MM.1S (cell line): ENCODE measurements around the gene MYLK3.

Experiments
- DNase-seq: peaks from one replicate; pipeline ENCODE4 v3.0.0-alpha.2; 2015
- H2AFZ ChIP-seq: fragments of 300-600 bp; sonication (generic); 2 replicates; pipeline ENCODE4 v1.6.0; 2016; ENCODE audit warnings: antibody characterized with exemption, low read length
- H3F3A ChIP-seq: fragments of 300-600 bp; sonication (generic); 2 replicates; pipeline ENCODE4 v1.6.1; 2016; ENCODE audit warnings: mild to moderate bottlenecking, antibody characterized with exemption, low read length, moderate library complexity, mixed read lengths; ENCODE audit not compliant: insufficient read depth
- H3K27ac ChIP-seq: fragments of 300-600 bp; sonication (generic); 2 replicates; pipeline ENCODE4 v1.5.1; 2016; ENCODE audit warnings: mild to moderate bottlenecking, low read length
- H3K27me3 ChIP-seq: fragments of 300-600 bp; sonication (generic); replicated peaks from 2 replicates; pipeline ENCODE4 v1.6.0; 2016; ENCODE audit warnings: low read length; ENCODE audit not compliant: insufficient read depth
- H3K36me3 ChIP-seq: fragments of 300-600 bp; sonication (generic); replicated peaks from 2 replicates; pipeline ENCODE4 v1.6.1; 2016; ENCODE audit warnings: mild to moderate bottlenecking, low read length, mixed read lengths; ENCODE audit not compliant: insufficient read depth
- H3K4me1 ChIP-seq: fragments of 300-600 bp; sonication (generic); 2 replicates; pipeline ENCODE4 v1.6.1; 2016; ENCODE audit warnings: low read length, mixed read lengths
- H3K4me2 ChIP-seq: fragments of 300-600 bp; sonication (generic); 2 replicates; pipeline ENCODE4 v1.6.0; 2016; ENCODE audit warnings: low read depth, low read length
- H3K4me3 ChIP-seq: fragments of 300-600 bp; sonication (generic); 2 replicates; pipeline ENCODE4 v1.5.1; 2016; ENCODE audit warnings: low read length, mixed read lengths
- H3K79me2 ChIP-seq: fragments of 300-600 bp; sonication (generic); 2 replicates; pipeline ENCODE4 v1.6.1; 2016; ENCODE audit warnings: mixed run types, low read length, mixed read lengths
- H3K9ac ChIP-seq: fragments of 300-600 bp; sonication (generic); 2 replicates; pipeline ENCODE4 v1.6.1; 2016; ENCODE audit warnings: low read length, mixed read lengths
- H3K9me2 ChIP-seq: fragments of 300-600 bp; sonication (generic); replicated peaks from 2 replicates; pipeline ENCODE4 v1.6.1; 2016; ENCODE audit warnings: mild to moderate bottlenecking, low read length, mixed read lengths; ENCODE audit not compliant: insufficient read depth
- H3K9me3 ChIP-seq: fragments of 300-600 bp; sonication (generic); replicated peaks from 2 replicates; pipeline ENCODE4 v1.6.1; 2016; ENCODE audit warnings: mild to moderate bottlenecking, low read length, mixed read lengths; ENCODE audit not compliant: insufficient read depth
- H4K20me1 ChIP-seq: fragments of 300-600 bp; sonication (generic); 2 replicates; pipeline ENCODE4 v1.6.1; 2016; ENCODE audit warnings: mild to moderate bottlenecking, low read length, moderate library complexity, mixed read lengths; ENCODE audit not compliant: insufficient read depth
- CTCF ChIP-seq: fragments of 300-600 bp; sonication (generic); IDR thresholded peaks from 2 replicates; pipeline ENCODE4 v1.5.1; 2016; ENCODE audit warnings: antibody characterized with exemption, low read length, mixed read lengths
- EZH2 ChIP-seq: fragments of 300-600 bp; sonication (generic); optimal IDR thresholded peaks from 2 replicates; pipeline ENCODE3; 2017; ENCODE audit warnings: low read depth, mild to moderate bottlenecking, antibody characterized with exemption, low read length, mixed read lengths
- EZH2phosphoT487 ChIP-seq: fragments of 300-600 bp; sonication (generic); IDR thresholded peaks from 2 replicates; pipeline ENCODE4 v1.6.1; 2018; ENCODE audit warnings: antibody characterized with exemption, low read length

Gene MYLK3

GRCh38 chr16:46693598-46693997 is 54.5 kb downstream of the MYLK3 start:
- TF ChIP-seq EZH2 (no peak), EZH2phosphoT487 (no peak), CTCF (no peak)
- Histone ChIP-seq H2AFZ (no peak overlapping the region), H3K9me3 (no peaks in the 10 kb centered on the region), H3F3A (peaks cover 15% of the 10 kb centered on the region), H4K20me1 (no peaks in the 10 kb centered on the region), H3K9me2 (no peaks in the 10 kb centered on the region), H3K27me3 (no peaks in the 10 kb centered on the region), H3K79me2 (peaks cover 31% of the 10 kb centered on the region), H3K9ac (no peak overlapping the region), H3K36me3 (peaks cover 22% of the 10 kb centered on the region; the same call in 1 of the 2 replicates), H3K4me3 (no peak overlapping the region), H3K27ac (no peak overlapping the region), H3K4me2 (no peak overlapping the region), H3K4me1 (peaks cover 8% of the 10 kb centered on the region; the same call in 1 of the 2 replicates)
- no peak for DNase-seq

DNA sequence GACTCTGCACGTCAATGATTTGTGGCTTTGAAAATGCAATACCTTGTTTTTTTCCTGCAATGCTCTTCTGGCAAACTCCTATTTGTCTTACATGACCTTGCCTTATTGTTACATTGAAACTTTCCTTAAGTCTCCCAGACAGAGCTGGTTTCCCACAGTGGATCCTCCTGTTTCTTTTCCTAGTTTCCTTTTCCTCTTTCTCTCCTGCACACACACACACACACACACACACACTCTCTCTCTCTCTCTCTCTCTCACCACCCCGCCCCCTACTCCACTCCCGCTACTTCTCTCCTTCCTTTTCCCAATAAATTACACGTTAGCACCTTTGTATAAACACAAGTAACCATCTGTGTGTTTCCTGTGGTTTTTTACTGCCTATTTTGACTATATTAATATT is 56.4 kb downstream of the MYLK3 start:
- no peak overlapping the region for H3K9ac ChIP-seq
- TF ChIP-seq EZH2phosphoT487 (no peak), CTCF (no peak), EZH2 (no peak)
- H3K27ac ChIP-seq: no peak overlapping the region
- no peaks in the 10 kb centered on the region for H3K27me3 ChIP-seq
- H3K36me3 ChIP-seq: peaks cover 11% of the 10 kb centered on the region; the same call in 1 of the 2 replicates
- H4K20me1 ChIP-seq: peaks cover 11% of the 10 kb centered on the region; the same call in 1 of the 2 replicates
- H3K4me3 ChIP-seq: no peak overlapping the region
- no peak overlapping the region for H2AFZ ChIP-seq
- H3F3A ChIP-seq: peaks cover 21% of the 10 kb centered on the region
- no peak for DNase-seq
- H3K9me2 ChIP-seq: no peaks in the 10 kb centered on the region
- H3K4me1 ChIP-seq: peaks cover 19% of the 10 kb centered on the region
- H3K4me2 ChIP-seq: peak overlapping the region; percentile 86
- H3K79me2 ChIP-seq: peaks cover 49% of the 10 kb centered on the region
- no peaks in the 10 kb centered on the region for H3K9me3 ChIP-seq

DNA sequence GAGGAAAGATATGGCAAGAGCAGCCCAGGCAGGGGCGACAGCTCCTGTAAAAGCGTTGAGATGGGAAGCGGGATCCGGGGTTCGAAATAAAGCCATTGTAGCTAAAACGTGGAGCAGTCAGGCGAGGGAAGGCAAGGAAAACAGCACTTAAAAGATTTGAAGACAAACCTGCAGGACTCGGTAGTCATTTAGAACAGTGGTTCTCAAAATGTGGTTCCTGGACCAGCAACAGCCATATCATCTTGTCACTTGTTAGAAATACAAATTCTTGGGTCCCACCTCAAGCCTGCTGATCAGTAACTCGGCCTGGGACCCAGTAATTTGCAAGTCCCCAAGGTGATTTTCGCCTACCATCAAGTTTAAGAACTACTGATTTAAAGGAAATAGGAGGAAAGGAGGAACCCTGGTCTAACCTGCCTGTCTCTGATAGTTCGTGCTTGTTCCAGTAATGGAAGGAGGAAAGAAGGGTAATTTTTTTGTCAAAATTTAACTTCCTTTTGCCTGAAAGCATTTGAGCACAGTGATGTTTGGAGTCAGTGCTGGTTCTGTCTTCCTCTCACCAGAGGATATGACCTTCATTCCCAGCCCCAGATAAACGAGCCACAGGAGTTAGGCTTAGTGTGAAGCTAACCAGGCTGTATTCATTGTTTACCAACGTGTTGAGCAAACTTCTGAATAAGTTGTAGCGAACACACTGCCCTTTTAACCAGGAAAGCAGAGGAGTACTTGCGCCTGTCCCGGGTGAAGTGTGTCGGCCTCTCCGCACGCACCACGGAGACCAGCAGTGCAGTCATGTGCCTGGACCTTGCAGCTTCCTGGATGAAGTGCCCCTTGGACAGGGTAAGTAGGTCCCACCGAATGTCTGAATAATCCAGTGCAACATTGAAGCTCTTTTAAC is 57.6 kb downstream of the MYLK3 start:
- TF ChIP-seq CTCF (no peak; the same call in 1 of the 2 replicates), EZH2 (no peak), EZH2phosphoT487 (no peak)
- peaks cover 6% of the 10 kb centered on the region; the same call in 1 of the 2 replicates for H3K36me3 ChIP-seq
- peaks cover 25% of the 10 kb centered on the region for H3K4me1 ChIP-seq
- H3K9me3 ChIP-seq: no peaks in the 10 kb centered on the region
- peak overlapping the region; percentile 81 for H3K9ac ChIP-seq
- peak overlapping the region; percentile 88 for H3K4me3 ChIP-seq
- peaks cover 21% of the 10 kb centered on the region for H4K20me1 ChIP-seq
- H2AFZ ChIP-seq: peak overlapping the region; percentile 88
- no peaks in the 10 kb centered on the region for H3K9me2 ChIP-seq
- H3K27ac ChIP-seq: peak overlapping the region; percentile 77; the same call in 1 of the 2 replicates
- H3K4me2 ChIP-seq: peak overlapping the region; percentile 86
- H3K27me3 ChIP-seq: no peaks in the 10 kb centered on the region
- H3K79me2 ChIP-seq: peaks cover 61% of the 10 kb centered on the region
- DNase-seq: peak; percentile 15
- peaks cover 21% of the 10 kb centered on the region for H3F3A ChIP-seq
